DMS153 treated with DMSO at 0.1 percent for 48 hours (cell line): ENCODE measurements around the gene KIRREL3.

Experiments
- DNase-seq: peaks from one replicate; lab custom pipeline; 2025; ENCODE audit not compliant: unreplicated experiment; lab: John Stamatoyannopoulos, UW

The KIRREL3 gene

DNA sequence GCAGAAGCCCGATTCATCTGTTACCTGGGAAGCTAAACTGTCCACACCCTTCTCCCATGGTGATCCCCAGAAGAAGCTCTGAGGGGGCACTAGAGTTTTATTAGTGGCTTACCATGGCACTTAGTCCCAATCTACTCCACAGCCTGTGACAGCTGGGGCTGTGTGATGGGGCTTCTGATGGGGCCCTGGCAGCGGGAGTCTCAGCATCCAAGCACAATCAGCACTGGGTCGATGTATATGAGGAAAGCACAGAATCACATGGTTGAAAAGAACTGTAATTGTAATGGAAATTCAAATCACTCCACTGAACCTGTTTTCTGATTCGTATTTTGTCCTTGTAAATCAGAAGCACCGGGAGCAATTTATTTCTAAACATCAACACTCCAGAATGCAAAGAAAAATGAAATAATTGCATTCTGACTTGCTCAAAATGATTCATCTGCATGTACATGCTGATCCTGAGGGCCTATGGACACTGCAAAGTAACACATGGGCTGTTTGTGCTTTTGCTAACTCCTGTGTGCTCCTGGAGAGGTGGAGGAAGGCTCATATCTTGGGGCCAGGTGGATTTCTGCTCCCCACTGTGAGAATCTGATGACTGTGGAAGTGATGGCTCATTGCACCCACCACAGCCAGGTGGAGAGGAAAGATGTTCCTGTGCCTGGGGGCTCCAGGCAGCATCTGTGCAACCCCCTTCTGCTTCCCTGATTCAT is 203.0 kb downstream of the KIRREL3 start:
- no peak for DNase-seq

- DNase-seq, result no peak
Observed at GRCh38 chr11:126793596-126793995, 207.0 kb downstream of the KIRREL3 start.

GRCh38 chr11:126791991-126792390 is 208.6 kb downstream of the KIRREL3 start:
- DNase-seq, result no peak

DNA sequence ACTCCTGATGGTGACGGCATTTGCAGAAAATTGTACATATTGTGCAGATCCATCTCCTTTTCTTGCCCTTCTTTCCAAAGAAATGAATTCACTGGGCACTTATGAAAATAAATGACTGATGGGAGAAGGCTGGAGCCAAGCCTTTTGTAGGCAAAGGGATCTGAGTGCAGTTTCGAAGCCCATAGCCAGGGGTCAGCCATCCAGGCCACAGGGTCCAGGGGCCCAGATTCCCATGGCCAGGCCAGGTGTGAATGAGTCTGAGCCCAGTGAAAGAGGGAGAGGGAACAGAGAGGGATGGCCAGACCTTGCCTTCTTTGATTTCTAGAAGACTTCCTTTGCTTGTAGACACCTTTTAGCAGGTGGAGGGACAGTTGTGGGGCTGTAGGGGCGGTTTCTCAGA is 209.1 kb downstream of the KIRREL3 start:
- no peak for DNase-seq

GRCh38 chr11:126790550-126791081 is 210.0 kb downstream of the KIRREL3 start:
- DNase-seq, result no peak

DNA sequence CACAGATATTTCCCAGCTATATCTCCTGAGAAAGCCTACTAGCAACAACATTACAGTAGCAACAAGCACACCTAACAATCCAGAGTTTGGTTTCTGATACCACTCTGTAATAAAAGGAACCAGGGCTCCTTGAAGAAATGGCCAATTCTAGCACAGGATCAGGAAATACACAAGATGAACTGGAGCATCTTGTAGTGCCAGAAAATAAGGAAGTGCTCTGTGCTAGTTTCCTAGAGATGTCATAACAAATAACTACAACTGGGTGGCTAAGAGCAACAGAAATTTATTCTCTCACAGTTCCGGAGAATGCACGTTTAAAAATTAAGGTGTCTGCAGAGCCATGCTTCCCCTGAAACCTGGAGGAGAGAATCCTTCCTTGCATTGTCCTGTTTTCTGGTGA is 217.8 kb downstream of the KIRREL3 start:
- no peak for DNase-seq

DNA sequence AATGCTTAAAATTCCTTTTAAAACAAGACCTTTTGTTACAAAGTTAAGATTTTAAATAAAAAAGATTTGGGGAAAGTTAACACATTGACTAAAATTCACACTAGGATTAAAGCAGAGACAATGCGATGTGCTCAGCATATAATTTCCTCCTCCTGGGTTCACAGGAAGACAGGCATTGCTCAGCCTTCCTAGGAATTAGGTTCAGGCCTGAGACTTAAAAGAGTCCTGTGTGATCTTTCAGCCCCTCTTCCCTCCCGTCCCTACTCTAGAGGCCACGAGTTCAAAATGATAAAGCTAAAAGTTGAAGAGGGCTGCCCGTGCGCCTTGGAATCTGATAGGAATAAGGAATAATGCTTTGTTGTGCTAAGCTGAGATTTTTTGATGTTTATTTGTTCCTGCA is 218.6 kb downstream of the KIRREL3 start:
- DNase-seq, result no peak

DNA sequence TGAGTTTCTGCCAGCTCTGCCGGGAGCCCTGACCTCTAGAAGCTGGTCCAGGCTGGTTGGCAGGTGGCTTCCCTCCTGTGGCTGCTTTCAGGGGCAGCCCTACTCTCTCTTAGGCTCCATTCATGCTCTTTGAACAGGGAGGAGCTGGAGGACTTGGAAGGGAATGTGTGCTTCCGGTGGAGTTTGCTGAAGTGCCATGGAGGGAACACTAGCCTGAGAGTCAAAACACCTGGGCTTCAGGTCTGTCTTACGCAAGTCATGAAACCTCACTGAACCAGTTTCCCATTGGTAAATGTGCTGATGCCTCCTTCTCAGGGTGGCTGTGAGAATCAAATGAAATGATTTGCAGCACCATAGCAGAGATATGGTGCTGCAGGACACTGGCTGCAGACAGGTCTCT is 224.5 kb downstream of the KIRREL3 start:
- no peak for DNase-seq

GRCh38 chr11:126772267-126772666 is 228.3 kb downstream of the KIRREL3 start:
- DNase-seq, result no peak

- DNase-seq, result no peak
Observed at GRCh38 chr11:126768702-126769101, 231.9 kb downstream of the KIRREL3 start.

DNA sequence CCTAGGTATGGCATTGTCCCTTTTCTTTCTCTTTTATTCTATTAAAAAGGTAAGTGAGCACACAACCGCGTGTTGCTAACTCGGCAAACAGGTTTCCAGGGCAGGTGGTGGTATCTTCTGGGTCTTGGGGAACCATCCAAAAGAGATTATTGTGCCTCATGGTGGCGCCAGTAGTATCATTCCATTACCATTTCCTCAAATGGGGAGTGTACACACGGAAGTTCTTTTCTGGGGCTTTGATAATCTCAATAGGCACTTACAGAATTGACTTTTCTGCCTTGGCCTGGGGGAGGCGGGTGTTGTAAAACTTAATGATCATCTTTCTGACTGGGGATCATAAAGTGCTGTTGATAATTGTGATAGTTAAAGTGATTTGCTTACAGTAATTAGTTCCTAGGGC is 234.1 kb downstream of the KIRREL3 start:
- peak; percentile 23 for DNase-seq

- no peak for DNase-seq
Observed at GRCh38 chr11:126765196-126765595, 235.4 kb downstream of the KIRREL3 start.

- no peak for DNase-seq
Observed at GRCh38 chr11:126764231-126764630, 236.3 kb downstream of the KIRREL3 start.

GRCh38 chr11:126756855-126757254 is 243.7 kb downstream of the KIRREL3 start:
- no peak for DNase-seq

DNA sequence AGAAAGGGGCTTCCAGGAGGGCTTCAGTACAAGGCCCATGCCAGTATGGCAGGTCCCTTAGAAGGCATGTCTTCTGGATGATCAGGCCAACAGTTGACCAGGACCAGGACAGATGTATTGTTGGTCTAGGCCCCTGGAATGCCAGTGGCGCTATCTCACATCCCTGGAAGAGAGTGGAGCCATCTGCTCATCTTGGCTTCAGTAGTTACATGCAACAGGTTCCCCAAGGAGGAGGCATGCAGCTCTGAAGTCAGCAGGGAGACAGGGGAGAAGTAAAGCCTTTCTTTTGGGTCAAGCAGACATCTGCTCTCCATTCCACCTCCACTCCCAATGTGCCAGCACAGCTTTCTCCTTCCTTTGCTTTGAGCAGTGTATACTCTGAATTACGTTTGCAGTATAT is 244.1 kb downstream of the KIRREL3 start:
- no peak for DNase-seq

GRCh38 chr11:126755526-126755925 is 245.0 kb downstream of the KIRREL3 start:
- no peak for DNase-seq

- no peak for DNase-seq
Observed at GRCh38 chr11:126754591-126755426, 245.8 kb downstream of the KIRREL3 start.

- DNase-seq, result no peak
Observed at GRCh38 chr11:126753990-126754389, 246.6 kb downstream of the KIRREL3 start.

DNA sequence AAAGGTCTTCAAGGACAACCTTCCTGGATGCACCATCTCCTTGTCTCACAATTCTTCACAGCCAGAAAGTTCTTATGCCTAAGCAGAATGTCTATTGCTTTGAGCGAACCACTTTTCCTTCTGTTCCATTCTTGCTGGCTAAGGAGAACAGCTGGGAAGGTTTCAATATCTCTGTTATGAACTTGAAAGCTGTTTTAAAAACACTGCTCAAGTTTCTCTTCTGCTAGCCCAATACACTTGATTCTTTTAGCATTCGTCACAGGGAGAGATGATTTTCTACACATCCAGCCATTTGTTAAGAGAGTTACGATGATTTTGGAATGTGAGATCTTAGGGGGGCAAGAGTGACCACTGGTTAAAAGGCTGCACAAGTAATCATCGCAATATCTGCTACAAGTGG is 249.3 kb downstream of the KIRREL3 start:
- DNase-seq, result no peak

GRCh38 chr11:126748793-126749192 is 251.8 kb downstream of the KIRREL3 start:
- DNase-seq, result no peak

- DNase-seq, result peak; percentile 91
Observed at GRCh38 chr11:126748100-126748791, 252.3 kb downstream of the KIRREL3 start.

GRCh38 chr11:126747315-126747714 is 253.3 kb downstream of the KIRREL3 start:
- no peak for DNase-seq
